Transverse colon (tissue), 4 donors: ENCODE results near the gene FAM186B. TPM values are rescaled to one million over a fixed set of nuclear protein-coding genes. Genes with fewer than 3 reads are reported as not detected.

Experiments used
- DNase-seq: peaks from one replicate; pipeline ENCODE4 v3.0.0-alpha.2; 2019
- H3K27ac ChIP-seq, 4 donors: fragments of 200-600 bp; sonication (generic); 2 replicates each; pipeline ENCODE4 v1.5.1; 2016 to 2018; ENCODE audit warnings: inconsistent platforms in 4 of 4
- H3K27me3 ChIP-seq: fragments of 200-600 bp; sonication (generic); 2 replicates; pipeline ENCODE4 v1.5.1; 2017; ENCODE audit warnings: inconsistent platforms
- H3K36me3 ChIP-seq, 4 donors: fragments of 200-600 bp; sonication (generic); 2 replicates each; pipeline ENCODE4 v1.5.1; 2017 to 2019; ENCODE audit warnings: inconsistent platforms in 4 of 4
- H3K4me1 ChIP-seq, 4 donors: fragments of 200-600 bp; sonication (generic); 2 replicates each; pipeline ENCODE4 v1.5.1; 2017 to 2020; ENCODE audit warnings: inconsistent platforms in 4 of 4
- H3K4me3 ChIP-seq, 4 donors: fragments of 200-600 bp; sonication (generic); 1 replicate in 1 of 4; 2 replicates in 3 of 4; pipeline versions ENCODE4 v1.5.1 to v1.6.1; 2017 to 2019; ENCODE audit warnings: inconsistent platforms in 4 of 4
- H3K9me3 ChIP-seq, 2 donors: fragments of 200-600 bp; sonication (generic); 2 replicates each; pipeline ENCODE4 v1.5.1; 2017 to 2019; ENCODE audit warnings: inconsistent platforms in 2 of 2
- CTCF ChIP-seq, 5 experiments: fragments of 200-600 bp in 3 of 5; fragments of 450-650 bp in 2 of 5; sonication (generic) in 3 of 5; IDR thresholded peaks; 1 replicate in 2 of 5; 2 replicates in 3 of 5; pipeline ENCODE4 v1.5.1; 2016 to 2017; ENCODE audit warnings: antibody characterized with exemption in 5 of 5, inconsistent platforms in 3 of 5, mild to moderate bottlenecking in 2 of 5, moderate library complexity in 1 of 5
- EP300 ChIP-seq: sonication (generic); formaldehyde crosslinking; IDR thresholded peaks from one replicate; pipeline ENCODE4 v1.6.1; 2017; ENCODE audit warnings: antibody characterized with exemption, low read depth
- POLR2A ChIP-seq: fragments of 450-650 bp; IDR thresholded peaks from one replicate; pipeline ENCODE4 v1.6.1; 2016; ENCODE audit warnings: antibody characterized with exemption, mild to moderate bottlenecking, moderate library complexity
- POLR2AphosphoS5 ChIP-seq, 3 donors: sonication (generic); formaldehyde crosslinking; IDR thresholded peaks; one replicate each; pipeline ENCODE4 v1.6.1; 2016; ENCODE audit warnings: antibody characterized with exemption in 3 of 3
- WGBS, 2 donors: methylation state at CpG; one replicate each; pipeline ENCODE4 v1.1.5; 2018; ENCODE audit warnings: low coverage in 1 of 2; 5-methylcytosine and 5-hydroxymethylcytosine counted together
- in situ Hi-C, 4 donors: fragments of 200-750 bp; cut with MboI; loops; one replicate each; pipeline versions ENCODE4 v1.15.0 to v1.15.1; 2017; ENCODE audit warnings: low sequenced_read_pairs in 3 of 4, low pct_ligation_motif_present in 1 of 4, low pct_unique_long_range_greater_than_20kb in 1 of 4
- intact Hi-C: fragments of 100-400 bp; cut with DNase I; formaldehyde crosslinking; loops from one replicate; pipeline ENCODE4 v1.15.1; 2023; ENCODE audit warnings: low total_unique reads
- total RNA-seq, 4 donors: library from RNA; depleted of rRNA; stranded (reverse); fragments of >200 nt; gene quantifications; one replicate each; pipeline ENCODE4 v1.1.0, GENCODE V29; 2016

The FAM186B gene
- total RNA-seq, 4 donors from 2014 or later, result 0.14 to 0.64 TPM; not detected in 2

DNA sequence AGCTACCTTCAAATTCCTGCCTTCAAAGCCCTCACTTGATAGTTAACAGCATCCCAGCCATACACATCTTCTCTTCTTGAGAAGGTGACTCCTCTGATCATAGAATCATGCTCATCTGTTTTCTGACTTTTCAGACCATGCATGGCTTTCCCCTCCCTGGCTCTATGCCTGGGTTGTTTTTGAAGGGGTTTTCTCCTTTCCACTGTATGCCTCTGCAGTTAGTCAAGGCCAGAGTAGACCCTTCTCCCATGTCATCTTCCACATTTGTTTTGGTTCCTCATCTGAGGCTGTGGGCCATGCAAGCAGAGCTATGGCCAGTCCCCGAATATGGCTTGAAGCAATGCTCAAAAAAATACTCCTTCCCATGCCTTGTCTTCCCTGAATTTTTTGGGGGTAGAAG, 23.2 kb downstream of the FAM186B start:
- in situ Hi-C loops (no loop called here), intact Hi-C loops (no loop called here)
- Histone ChIP-seq H3K4me3 (no peak overlapping the region), H3K27ac (peak overlapping the region in 1 of 4 donors; percentile 34), H3K9me3 (no peaks in the 10 kb centered on the region), H3K36me3 (no peaks in the 10 kb centered on the region), H3K4me1 (peaks cover 0 to 15% (median 2%) of the 10 kb centered on the region in 4 donors), H3K27me3 (no peaks in the 10 kb centered on the region)
- TF ChIP-seq POLR2A (no peak), EP300 (no peak), POLR2AphosphoS5 (IDR thresholded peaks at IDR 0.05) (no peak), CTCF (IDR thresholded peaks at IDR 0.05) (no peak)
- WGBS, 2 donors, result 78% methylated on average over 1 of the region's 1 CpG; no CpG with 5 or more reads in 1 of the 2 donors
- DNase-seq, result no peak

GRCh38 chr12:49580572-49581535, 24.6 kb downstream of the FAM186B start:
- Histone ChIP-seq H3K9me3 (no peaks in the 10 kb centered on the region), H3K36me3 (no peaks in the 10 kb centered on the region), H3K27ac (no peak overlapping the region), H3K4me3 (no peak overlapping the region), H3K4me1 (peaks cover 0 to 15% (median 2%) of the 10 kb centered on the region in 4 donors), H3K27me3 (no peaks in the 10 kb centered on the region)
- intact Hi-C loops, result no loop called here
- in situ Hi-C loops, result no loop called here
- DNase-seq, result peak; percentile 76
- TF ChIP-seq POLR2AphosphoS5 (IDR thresholded peaks at IDR 0.05) (no peak), CTCF (IDR thresholded peaks at IDR 0.05) (peak; percentile 72 to 81 (median 76))
- WGBS, 2 donors, result 38% methylated on average over 8 of the region's 8 CpGs; no CpG with 5 or more reads in 1 of the 2 donors

- in situ Hi-C loops (no loop called here), intact Hi-C loops (no loop called here)
- H3K9me3 ChIP-seq, result no peaks in the 10 kb centered on the region
- no peak overlapping the region for H3K4me3 ChIP-seq
- no peak for TF ChIP-seq EP300
- TF ChIP-seq POLR2A, result no peak
- TF ChIP-seq POLR2AphosphoS5 (IDR thresholded peaks at IDR 0.05), result no peak
- TF ChIP-seq CTCF (IDR thresholded peaks at IDR 0.05), result no peak
- no peaks in the 10 kb centered on the region for H3K27me3 ChIP-seq
- H3K36me3 ChIP-seq, result no peaks in the 10 kb centered on the region
- 90 to 100% methylated on average over 2 to 13 of the region's 13 CpGs for WGBS, 2 donors
- DNase-seq, result no peak
- H3K27ac ChIP-seq, result no peak overlapping the region
- peaks cover 0 to 15% (median 2%) of the 10 kb centered on the region in 4 donors for H3K4me1 ChIP-seq
Observed at GRCh38 chr12:49578471-49579112, 26.8 kb downstream of the FAM186B start.

- H3K4me1 ChIP-seq, result peaks cover 0 to 9% (median under 1%) of the 10 kb centered on the region in 4 donors
- in situ Hi-C loops, result no loop called here
- intact Hi-C loops, result no loop called here
- DNase-seq, result no peak
- H3K27ac ChIP-seq, result no peak overlapping the region
- TF ChIP-seq CTCF (IDR thresholded peaks at IDR 0.05) (no peak), POLR2AphosphoS5 (IDR thresholded peaks at IDR 0.05) (no peak), POLR2A (no peak), EP300 (no peak)
- H3K4me3 ChIP-seq, result no peak overlapping the region
- WGBS, 2 donors, result 80 to 82% methylated on average over 4 to 9 of the region's 9 CpGs
- no peaks in the 10 kb centered on the region for H3K36me3 ChIP-seq
- no peaks in the 10 kb centered on the region for H3K27me3 ChIP-seq
- H3K9me3 ChIP-seq, result no peaks in the 10 kb centered on the region
Observed at GRCh38 chr12:49577589-49578315, 27.7 kb downstream of the FAM186B start.
